Astrocyte (in vitro differentiated cells and primary cell): ENCODE results near the gene GADD45GIP1.

Experiments
- CTCF ChIP-seq: IDR thresholded peaks from 2 replicates; pipeline ENCODE4 v1.5.1; 2011; ENCODE audit warnings: low read depth, mild to moderate bottlenecking, inconsistent platforms, low read length, moderate library complexity; ENCODE audit not compliant: insufficient read depth
- EZH2 ChIP-seq: IDR thresholded peaks from 2 replicates; pipeline ENCODE4 v1.6.1; 2012; ENCODE audit warnings: mild to moderate bottlenecking, low read length, inconsistent platforms; ENCODE audit not compliant: insufficient read depth

GRCh38 chr19:12994701-12995595 lies 37.9 kb upstream of the GADD45GIP1 start, which contains the start of gene NFIX:
- no peak for TF ChIP-seq CTCF
- TF ChIP-seq EZH2, result no peak
